GM19351 (cell line): ENCODE data around the gene MACF1.

Experiments used
- ATAC-seq: cut with Tn5 transposase; IDR thresholded peaks from one replicate; pipeline ENCODE4 v1.9.1; 2021; ENCODE audit warnings: mild to moderate bottlenecking, moderate library complexity; ENCODE audit not compliant: unreplicated experiment

Gene MACF1

GRCh38 chr1:39174390-39175081 is 30.0 kb upstream of the MACF1 start:
- ATAC-seq, result no peak

GRCh38 chr1:39177706-39178105 is 26.8 kb upstream of the MACF1 start:
- no peak for ATAC-seq

- no peak for ATAC-seq
These were observed 25.7 kb upstream of the MACF1 start for GRCh38 chr1:39178541-39179431.

- ATAC-seq, result no peak
These were observed 23.2 kb upstream of the MACF1 start for GRCh38 chr1:39181311-39181710.

- ATAC-seq, result no peak
These were observed 21.7 kb upstream of the MACF1 start for GRCh38 chr1:39182804-39183203.

- ATAC-seq, result peak; percentile 50
These were observed 20.8 kb upstream of the MACF1 start for GRCh38 chr1:39183503-39184353.

- ATAC-seq, result no peak
These were observed 20.1 kb upstream of the MACF1 start for GRCh38 chr1:39184354-39184818.

GRCh38 chr1:39187275-39188046 is 17.0 kb upstream of the MACF1 start:
- no peak for ATAC-seq

GRCh38 chr1:39189592-39190041 is 14.9 kb upstream of the MACF1 start:
- ATAC-seq, result no peak

- no peak for ATAC-seq
These were observed 14.4 kb upstream of the MACF1 start for GRCh38 chr1:39190096-39190495.

GRCh38 chr1:39194398-39195051 is 10.0 kb upstream of the MACF1 start:
- ATAC-seq, result no peak

GRCh38 chr1:39195166-39196111 is 9.1 kb upstream of the MACF1 start:
- no peak for ATAC-seq

GRCh38 chr1:39196244-39197215 is 8.0 kb upstream of the MACF1 start:
- no peak for ATAC-seq

- no peak for ATAC-seq
These were observed 4.9 kb upstream of the MACF1 start for GRCh38 chr1:39199593-39199992.

- no peak for ATAC-seq
These were observed 746 bp downstream of the MACF1 start for GRCh38 chr1:39205102-39205780.

- ATAC-seq, result no peak
These were observed 1.4 kb downstream of the MACF1 start for GRCh38 chr1:39205781-39206464.
